GM19328 (cell line): ENCODE data around the gene SPZ1.
"Not testable (repeated sequence)": the region's sequence is repeated elsewhere in the genome, so short reads cannot be mapped to it uniquely, and the experiment has no call there.

Experiments used
- ATAC-seq: cut with Tn5 transposase; IDR thresholded peaks from one replicate; pipeline ENCODE4 v1.9.1; 2021; ENCODE audit warnings: mild to moderate bottlenecking, moderate library complexity; ENCODE audit not compliant: unreplicated experiment

The SPZ1 gene

DNA sequence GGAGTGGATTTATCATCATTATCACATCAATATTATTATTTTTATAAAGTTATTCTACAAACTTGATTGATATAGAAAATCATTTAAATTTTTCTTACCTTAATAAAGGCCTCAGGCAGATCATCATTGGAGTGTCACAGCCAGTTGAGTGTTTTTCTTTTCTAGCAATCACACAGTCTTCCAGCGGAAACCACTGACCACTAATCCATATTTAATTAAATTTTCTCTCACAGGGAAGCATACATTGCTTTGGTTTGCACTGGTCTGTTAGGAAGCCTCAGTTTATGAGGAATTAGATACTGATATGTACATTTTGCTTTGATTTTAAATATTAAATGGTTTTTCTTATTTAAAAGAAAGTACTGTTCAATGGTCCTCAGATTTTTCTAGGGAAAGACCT, 6.7 kb downstream of the SPZ1 start:
- ATAC-seq: no peak

DNA sequence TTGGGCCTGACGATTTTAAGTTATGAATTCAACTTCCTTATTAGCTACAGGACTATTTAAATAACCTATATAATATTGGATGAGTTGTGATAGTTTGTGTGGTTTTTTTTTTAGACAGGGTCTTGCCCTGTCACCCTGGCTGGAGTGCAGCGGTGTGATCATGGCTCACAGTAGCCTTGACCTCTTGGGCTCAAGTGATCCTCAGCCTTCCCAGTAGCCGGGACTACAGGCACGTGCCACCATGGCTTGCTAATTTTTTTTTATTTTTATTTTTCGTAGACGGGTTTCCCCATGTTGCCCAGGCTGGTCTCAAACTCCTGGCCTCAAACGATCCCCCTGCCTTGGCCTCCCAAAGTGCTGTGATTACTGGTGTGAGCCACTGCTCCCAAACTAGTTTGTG, 17.6 kb downstream of the SPZ1 start:
- ATAC-seq: no peak

DNA sequence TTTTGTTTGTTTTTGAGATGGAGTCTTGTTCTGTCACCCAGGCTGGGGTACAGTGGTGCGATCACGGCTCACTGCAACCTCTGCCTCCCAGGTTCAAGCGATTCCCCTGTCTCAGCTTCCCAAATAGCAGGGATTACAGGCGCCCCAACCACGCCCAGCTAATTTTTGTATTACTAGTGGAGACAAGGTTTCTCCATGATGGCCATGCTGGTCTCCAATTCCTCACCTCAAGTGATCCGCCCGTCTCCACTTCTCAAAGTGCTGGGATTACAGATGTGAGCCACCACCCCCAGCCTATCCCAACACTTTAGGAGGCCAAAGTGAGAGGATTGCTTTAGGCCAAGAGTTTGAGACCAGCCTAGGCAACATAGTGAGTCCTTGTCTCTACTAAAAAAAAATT, 19.3 kb downstream of the SPZ1 start:
- ATAC-seq: no peak

DNA sequence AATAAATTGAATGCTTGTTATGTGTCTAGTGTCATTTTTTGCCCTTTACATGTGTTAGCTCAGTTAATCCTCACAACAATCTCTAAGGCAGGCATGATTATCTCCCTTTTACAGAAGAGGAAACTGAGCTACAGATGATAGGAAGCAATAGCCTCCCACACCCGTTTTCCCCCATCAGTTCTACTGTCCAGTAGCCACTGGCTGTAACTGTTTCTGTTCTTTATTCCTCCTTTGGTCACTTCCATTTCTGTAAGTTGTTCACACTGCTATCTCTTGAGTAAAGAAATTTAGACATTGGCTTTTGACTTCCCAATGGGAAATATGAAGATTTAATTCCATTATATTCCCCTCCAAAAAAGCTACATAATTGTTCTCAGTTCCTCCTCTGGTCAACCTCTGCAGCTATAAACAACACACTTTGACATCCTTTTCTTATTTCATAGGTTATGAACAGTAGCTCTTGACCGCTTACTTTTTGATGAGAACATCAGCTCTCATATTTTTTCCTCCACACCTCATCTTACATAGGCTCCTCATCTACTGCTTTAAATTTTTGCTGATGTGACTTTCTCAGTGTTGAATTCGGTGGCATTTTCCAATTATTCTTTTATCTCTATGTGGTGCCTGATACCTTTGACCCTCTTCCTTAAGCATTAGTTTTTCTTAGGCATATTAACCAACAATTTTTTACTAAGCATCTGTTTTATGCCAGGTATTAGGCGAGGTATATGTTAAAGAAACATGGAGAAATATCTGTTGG, 21.4 kb downstream of the SPZ1 start:
- ATAC-seq: no peak

DNA sequence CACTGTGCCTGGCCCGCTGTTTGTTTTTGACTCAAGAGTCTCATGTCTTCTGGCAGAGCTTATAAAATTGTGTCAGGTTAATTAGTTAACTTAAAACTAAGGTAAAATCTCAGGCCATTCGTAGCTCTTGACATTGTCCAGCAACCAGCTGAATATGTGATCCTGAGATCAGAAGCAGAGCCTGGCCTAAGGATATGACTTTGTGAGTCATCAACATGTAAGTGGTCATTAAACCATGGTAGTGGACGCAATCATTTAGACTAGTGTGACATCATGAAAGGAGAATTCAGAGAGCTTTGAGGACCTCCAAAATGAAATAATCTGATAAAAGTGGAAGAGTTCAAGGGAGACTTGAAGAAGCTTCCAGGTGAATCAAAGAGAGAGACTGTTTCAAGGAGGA, 23.3 kb downstream of the SPZ1 start:
- no peak for ATAC-seq

DNA sequence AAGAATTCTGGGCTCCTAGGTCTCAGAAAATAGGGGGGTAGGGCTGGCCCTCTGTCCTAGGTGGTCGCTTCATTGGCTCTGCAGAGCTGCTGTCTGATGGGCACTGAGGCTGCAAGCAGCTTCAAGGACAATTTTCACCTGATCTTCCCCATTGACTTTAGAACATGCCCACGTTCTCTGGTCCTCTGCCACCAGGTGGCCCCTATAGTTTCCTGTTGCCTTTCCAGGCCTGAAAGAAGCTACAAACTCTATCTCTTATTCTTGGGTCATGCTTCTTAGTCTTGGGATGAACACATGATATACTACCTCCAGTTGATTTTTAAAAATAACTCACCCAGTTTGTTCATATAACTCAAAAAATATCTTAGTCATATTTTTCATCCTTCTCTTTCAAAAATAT, 26.3 kb downstream of the SPZ1 start:
- no peak for ATAC-seq

DNA sequence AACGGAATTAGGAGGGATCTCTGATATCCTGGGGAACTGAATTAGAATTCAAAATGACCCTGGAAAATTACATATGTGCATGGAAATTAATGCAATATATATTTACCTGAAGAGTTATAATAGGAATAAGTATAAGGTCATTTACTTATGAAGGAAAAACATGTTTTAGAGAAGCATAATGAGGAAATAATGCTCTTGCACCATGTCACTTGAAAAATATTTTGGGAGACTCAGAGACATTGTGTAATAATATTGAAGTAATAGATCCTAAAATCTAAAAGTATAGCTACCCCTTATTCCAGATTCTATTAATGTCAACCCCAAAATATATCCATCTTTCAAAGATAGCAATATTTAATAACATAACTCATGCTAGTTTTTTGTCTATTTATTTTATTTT, 28.4 kb downstream of the SPZ1 start:
- ATAC-seq: no peak

DNA sequence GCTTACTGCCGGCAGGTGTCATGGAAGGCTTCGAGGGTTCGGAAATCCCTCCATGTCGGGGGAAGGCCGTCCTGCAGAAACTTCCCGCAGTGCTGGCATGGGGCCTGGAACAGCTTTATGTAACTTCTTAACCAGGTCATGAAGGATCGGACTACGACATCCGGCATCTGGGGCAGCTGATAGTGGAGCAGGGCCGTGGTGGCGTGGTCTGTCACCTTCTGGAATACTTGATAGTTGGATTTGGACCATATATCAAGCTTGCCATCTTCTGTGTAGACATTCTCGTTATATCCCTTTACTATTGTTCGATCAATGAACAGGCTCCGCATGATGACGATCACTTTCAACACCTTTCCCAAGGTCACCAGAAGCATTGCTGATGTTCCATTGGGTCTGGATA, 31.2 kb downstream of the SPZ1 start:
- ATAC-seq: not testable (repeated sequence)

DNA sequence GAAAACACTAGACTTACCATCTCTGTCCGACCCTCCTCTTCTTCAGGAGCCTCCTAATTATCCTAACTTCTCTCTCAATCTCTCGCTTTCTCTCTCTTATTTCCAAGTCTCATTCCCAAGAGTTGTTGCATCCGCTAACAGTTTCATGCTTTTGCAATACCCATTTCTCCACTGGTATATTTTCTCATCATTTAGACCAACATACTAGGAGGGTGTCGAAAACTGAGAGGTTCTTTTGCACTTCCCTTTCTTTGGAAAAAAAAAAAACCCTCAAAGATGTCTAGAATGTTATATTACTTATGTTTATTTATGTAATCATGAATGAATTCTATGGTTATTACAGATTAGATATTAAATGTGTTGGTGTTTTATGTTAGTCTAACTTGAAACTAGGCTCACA, 35.9 kb downstream of the SPZ1 start:
- no peak for ATAC-seq

DNA sequence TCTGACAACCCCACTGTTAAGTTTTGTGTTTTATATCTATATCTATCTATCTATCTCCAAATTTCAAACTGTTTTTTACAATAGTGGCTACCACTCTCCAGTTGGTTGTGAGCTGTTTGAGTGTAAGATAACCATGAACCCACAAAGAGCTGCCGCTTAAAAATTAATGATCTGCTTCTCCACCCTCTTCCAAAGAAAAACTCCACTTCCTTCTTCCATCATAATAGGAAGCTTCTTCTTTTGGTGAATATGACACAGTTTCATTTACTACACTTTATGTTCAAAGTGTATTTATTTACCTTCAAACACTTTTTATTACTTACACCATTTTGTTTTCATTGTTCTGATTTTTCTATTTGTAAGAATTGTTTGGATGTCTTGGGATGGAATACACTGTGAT, 37.9 kb downstream of the SPZ1 start:
- ATAC-seq: no peak

DNA sequence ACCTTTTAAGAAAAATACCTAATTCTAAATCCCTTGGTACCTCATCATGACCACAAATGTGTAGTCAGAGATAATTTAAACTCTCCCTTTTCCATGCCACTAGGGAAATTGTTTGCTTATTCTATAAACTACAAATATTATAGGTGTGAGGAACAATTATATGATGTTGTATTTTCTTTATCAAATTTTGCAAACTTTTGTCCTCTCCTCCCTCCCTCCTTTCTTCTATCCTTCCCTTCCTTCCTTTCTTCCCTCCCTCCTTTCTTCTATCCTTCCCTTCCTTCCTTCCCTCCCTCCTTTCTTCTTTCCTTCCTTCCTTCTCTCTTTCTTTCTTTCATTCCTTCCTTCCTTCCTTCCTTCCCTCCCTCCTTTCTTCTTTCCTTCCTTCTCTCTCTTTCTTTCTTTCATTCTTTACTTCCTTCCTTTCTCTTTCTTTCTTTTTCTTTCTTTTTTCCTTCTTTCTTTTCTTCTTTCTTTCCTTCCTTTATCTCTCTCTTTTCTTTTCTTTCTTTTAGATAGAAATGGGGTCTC, 41.2 kb downstream of the SPZ1 start:
- ATAC-seq: no peak

DNA sequence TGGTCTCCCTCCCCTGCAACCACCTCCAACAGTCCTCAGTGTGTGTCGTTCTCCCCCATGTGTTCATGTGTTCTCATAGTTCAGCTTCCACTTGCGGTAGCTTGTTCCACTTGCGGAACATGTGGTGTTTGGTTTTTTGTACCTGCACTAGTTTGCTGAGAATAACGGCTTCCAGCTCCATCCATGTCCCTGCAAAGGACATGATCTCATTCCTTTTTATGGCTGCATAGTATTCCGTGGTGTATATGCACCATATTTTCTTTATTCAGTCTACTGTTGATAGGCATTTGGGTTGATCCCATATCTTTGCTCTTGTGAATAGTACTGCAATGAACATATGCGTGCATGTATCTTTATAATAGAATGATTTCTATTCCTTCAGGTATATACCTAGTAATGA, 45.1 kb downstream of the SPZ1 start:
- no peak for ATAC-seq

DNA sequence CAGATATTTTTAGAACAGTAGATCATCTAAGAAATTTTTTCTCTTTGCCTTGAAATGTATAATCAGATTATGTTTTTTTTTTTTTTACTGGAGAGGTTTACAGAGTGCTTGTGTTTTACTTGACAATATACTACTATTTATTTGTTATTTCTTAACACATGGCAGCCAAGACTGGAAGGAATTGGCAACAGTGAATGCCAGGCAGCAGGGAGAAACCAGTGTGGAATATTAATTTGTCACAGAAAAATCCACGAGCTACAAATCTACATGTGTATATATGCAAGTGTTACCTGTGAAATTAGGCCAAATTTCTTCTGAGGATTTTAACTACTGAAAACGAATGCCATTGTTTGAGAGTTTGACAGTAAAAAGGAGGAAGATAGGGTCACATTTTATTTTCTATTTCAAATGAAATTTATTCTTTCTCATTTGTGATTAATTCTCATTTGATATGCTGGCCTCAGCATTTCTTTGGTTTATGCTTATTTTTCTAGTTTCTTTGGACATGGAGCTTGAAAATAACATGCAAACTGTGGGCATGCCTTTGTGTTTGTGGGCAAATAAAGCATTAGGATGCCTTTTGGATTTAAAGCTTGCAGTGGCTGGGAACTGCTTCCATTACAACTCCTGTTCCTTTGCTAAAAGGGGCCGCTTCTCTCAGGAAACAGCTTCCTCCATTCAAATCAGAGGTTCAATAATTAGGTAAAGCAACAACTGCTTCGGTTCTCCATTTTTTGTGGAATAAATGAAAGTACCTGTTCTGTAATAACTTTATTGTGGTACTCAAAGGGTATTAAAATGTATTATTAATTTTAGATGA, 49.1 kb downstream of the SPZ1 start:
- no peak for ATAC-seq

DNA sequence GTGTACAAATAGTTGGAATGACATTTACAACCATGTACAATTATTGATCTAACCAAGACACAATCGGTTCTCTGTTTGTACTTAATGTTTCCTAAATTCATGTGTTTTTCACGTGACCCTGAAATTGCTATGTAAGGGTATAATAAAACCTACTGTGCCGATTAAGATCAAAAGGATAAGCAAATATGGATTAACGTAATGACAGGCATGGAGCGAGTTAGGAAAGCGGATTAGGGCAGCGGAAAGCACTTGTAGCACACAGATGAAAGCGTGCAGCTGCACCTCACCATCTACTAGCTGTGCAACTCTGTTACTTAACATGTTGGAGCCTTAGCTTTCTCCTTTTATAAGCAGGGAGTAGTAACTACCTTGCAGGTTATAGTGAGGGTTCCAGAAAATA, 49.7 kb downstream of the SPZ1 start:
- ATAC-seq: no peak

DNA sequence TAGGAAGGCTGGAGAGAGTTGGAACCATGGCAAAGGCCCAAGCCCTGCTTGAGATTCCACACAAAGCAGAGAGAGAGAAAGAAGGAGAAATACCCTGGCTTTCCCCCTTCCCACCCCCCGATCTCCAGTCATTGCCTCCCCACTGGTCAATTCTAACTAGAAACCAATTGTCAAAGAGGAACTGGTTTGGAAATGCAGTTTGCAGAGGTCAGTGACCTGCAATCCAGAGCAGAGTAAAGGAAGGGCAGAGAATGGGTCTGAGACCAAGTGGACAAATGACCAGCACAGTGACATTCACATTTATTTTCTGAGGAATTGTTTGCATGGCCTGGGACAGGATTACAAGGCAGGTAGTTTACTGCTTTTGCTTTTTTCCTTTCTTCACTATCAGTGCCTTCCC, 50.6 kb downstream of the SPZ1 start:
- ATAC-seq: no peak
